Gastroesophageal sphincter (tissue), 4 donors: ENCODE results near the gene TNFRSF6B. TPM values are rescaled to one million over a fixed set of nuclear protein-coding genes. Genes with fewer than 3 reads are reported as not detected.

ENCODE experiments used
- ATAC-seq: fragments of 150-250 bp; one replicate; pipeline ENCODE4 v1.9.1; 2016; ENCODE audit warnings: mild to moderate bottlenecking, moderate library complexity
- H3K27ac ChIP-seq, 4 donors: fragments of 200-600 bp; sonication (generic) in 3 of 4; 1 replicate in 3 of 4; 2 replicates in 1 of 4; pipeline ENCODE4 v1.5.1; 2016 to 2019
- H3K27me3 ChIP-seq: fragments of 200-600 bp; sonication (generic); one replicate; pipeline ENCODE4 v1.5.1; 2019
- H3K36me3 ChIP-seq, 2 donors: fragments of 200-600 bp; sonication (generic); one replicate each; pipeline ENCODE4 v1.5.1; 2019; ENCODE audit warnings: control low read depth in 1 of 2
- H3K4me1 ChIP-seq, 3 donors: fragments of 200-600 bp; sonication (generic); 1 replicate in 2 of 3; 2 replicates in 1 of 3; pipeline ENCODE4 v1.5.1; 2016 to 2019; ENCODE audit warnings: control low read depth in 2 of 3
- H3K4me3 ChIP-seq, 2 donors: fragments of 200-600 bp; sonication (generic); one replicate each; pipeline ENCODE4 v1.5.1; 2019; ENCODE audit warnings: mild to moderate bottlenecking in 1 of 2, moderate library complexity in 1 of 2
- H3K9me3 ChIP-seq, 3 donors: fragments of 200-600 bp; sonication (generic); one replicate each; pipeline ENCODE4 v1.5.1; 2017 to 2019; ENCODE audit warnings: control low read depth in 2 of 3
- EP300 ChIP-seq: sonication (generic); formaldehyde crosslinking; IDR thresholded peaks from one replicate; pipeline ENCODE4 v1.6.1; 2017; ENCODE audit warnings: antibody characterized with exemption, mild to moderate bottlenecking
- POLR2A ChIP-seq, 2 donors: fragments of 450-650 bp; IDR thresholded peaks; one replicate each; pipeline ENCODE4 v1.6.1; 2017; ENCODE audit warnings: antibody characterized with exemption in 2 of 2, mild to moderate bottlenecking in 2 of 2, moderate library complexity in 1 of 2
- POLR2AphosphoS5 ChIP-seq: sonication (generic); formaldehyde crosslinking; IDR thresholded peaks from one replicate; pipeline ENCODE4 v1.6.1; 2017; ENCODE audit warnings: antibody characterized with exemption
- WGBS, 2 donors: methylation state at CpG; one replicate each; pipeline ENCODE4 v1.1.5; 2018; ENCODE audit warnings: low coverage in 1 of 2; 5-methylcytosine and 5-hydroxymethylcytosine counted together
- total RNA-seq, 4 donors: library from RNA; depleted of rRNA; stranded (reverse); fragments of >200 nt; gene quantifications; one replicate each; pipeline ENCODE4 v1.1.0, GENCODE V29; 2016
- TF ChIP-seq, protein P1 (sequence below), 4 experiments: fragments of 200-600 bp in 2 of 4; fragments of 450-650 bp in 2 of 4; sonication (generic) in 1 of 4; IDR thresholded peaks; one replicate each; pipeline ENCODE4 v1.5.1; 2017 to 2019; ENCODE audit warnings: antibody characterized with exemption in 4 of 4, mild to moderate bottlenecking in 2 of 4, moderate library complexity in 2 of 4

The TNFRSF6B gene
- total RNA-seq, 4 donors from 2014 or later: 8.9 to 27.8 (median 15.4) TPM

DNA sequence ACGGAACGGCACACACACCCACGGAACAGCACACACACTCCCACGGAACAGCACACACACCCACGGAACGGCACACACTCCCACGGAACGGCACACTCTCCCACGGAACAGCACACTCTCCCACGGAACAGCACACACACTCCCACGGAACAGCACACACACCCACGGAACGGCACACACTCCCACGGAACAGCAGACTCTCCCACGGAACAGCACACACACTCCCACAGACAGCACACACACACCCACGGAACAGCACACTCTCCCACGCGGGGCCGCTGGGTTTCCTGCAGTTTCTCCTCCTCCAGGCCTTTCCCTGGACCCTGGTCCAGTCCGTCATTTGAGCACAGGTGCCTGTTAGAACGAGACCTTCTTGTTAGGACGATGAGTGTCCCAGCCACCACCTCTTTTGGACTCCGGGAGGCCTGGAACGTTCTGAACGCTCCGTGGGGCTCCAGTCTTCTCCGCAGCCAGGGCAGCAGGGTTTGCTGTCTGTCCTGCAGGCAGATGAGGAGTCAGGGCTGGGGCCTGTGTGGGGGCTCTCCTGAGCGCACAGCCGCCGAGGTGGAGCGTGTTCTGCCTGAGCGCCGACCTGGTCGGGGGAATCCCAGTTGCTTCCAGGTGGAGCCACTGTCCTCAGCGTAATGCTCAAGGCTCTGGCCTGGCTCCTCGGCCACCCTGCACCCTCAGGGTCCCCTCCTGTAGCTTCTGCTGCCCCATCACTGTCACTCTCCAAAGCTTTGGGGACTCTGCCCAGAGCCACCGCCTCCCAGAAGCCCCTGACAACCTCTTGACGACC, 17.6 kb upstream of the TNFRSF6B start:
- H3K27ac ChIP-seq: no peak overlapping the region
- peaks cover 0 to 21% (median 18%) of the 10 kb centered on the region in 3 donors for H3K4me1 ChIP-seq
- 77 to 92% methylated on average over 6 to 19 of the region's 38 CpGs for WGBS, 2 donors
- no peaks in the 10 kb centered on the region for H3K9me3 ChIP-seq
- peaks cover 0 to 69% of the 10 kb centered on the region in 2 donors for H3K36me3 ChIP-seq
- H3K27me3 ChIP-seq: no peaks in the 10 kb centered on the region
- TF ChIP-seq POLR2AphosphoS5 (no peak), POLR2A (IDR thresholded peaks at IDR 0.05) (no peak), EP300 (no peak)
- TF ChIP-seq, protein P1, sequence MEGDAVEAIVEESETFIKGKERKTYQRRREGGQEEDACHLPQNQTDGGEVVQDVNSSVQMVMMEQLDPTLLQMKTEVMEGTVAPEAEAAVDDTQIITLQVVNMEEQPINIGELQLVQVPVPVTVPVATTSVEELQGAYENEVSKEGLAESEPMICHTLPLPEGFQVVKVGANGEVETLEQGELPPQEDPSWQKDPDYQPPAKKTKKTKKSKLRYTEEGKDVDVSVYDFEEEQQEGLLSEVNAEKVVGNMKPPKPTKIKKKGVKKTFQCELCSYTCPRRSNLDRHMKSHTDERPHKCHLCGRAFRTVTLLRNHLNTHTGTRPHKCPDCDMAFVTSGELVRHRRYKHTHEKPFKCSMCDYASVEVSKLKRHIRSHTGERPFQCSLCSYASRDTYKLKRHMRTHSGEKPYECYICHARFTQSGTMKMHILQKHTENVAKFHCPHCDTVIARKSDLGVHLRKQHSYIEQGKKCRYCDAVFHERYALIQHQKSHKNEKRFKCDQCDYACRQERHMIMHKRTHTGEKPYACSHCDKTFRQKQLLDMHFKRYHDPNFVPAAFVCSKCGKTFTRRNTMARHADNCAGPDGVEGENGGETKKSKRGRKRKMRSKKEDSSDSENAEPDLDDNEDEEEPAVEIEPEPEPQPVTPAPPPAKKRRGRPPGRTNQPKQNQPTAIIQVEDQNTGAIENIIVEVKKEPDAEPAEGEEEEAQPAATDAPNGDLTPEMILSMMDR (IDR thresholded peaks at IDR 0.05): no peak
- no peak for ATAC-seq
- no peak overlapping the region for H3K4me3 ChIP-seq

DNA sequence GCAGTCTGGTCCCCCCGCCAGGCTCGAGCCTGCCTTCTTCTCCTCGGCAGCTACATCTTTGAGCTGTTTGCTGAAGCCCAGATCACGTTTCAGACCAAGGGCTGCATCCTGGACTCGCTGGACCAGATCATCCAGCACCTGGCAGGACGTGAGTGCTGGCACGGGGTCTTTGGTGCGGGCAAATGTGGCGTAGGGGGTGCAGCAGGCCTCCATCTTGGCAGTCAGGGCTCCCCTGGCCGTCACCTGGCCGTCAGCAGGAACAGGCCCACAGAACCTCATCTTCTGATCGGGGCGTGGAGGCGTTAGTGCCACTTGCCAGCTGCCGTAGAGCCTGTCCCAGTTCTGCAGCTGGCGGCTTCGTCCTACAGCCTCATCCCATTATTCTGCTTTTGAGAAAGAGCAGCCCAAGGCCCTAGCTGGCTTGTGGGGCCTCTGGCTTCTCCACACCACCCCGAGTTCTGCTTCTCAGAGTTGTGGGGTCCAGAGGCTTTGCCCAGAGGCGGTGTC, 16.6 kb upstream of the TNFRSF6B start:
- ATAC-seq: no peak
- Histone ChIP-seq H3K27me3 (no peaks in the 10 kb centered on the region), H3K36me3 (peaks cover 0 to 59% of the 10 kb centered on the region in 2 donors), H3K9me3 (no peaks in the 10 kb centered on the region), H3K4me1 (peaks cover 0 to 21% (median 18%) of the 10 kb centered on the region in 3 donors), H3K4me3 (no peak overlapping the region), H3K27ac (no peak overlapping the region)
- TF ChIP-seq POLR2A (IDR thresholded peaks at IDR 0.05): no peak
- TF ChIP-seq, protein P1 (IDR thresholded peaks at IDR 0.05): no peak
- WGBS, 2 donors: 88% methylated on average over 5 of the region's 19 CpGs; no CpG with 5 or more reads in 1 of the 2 donors

DNA sequence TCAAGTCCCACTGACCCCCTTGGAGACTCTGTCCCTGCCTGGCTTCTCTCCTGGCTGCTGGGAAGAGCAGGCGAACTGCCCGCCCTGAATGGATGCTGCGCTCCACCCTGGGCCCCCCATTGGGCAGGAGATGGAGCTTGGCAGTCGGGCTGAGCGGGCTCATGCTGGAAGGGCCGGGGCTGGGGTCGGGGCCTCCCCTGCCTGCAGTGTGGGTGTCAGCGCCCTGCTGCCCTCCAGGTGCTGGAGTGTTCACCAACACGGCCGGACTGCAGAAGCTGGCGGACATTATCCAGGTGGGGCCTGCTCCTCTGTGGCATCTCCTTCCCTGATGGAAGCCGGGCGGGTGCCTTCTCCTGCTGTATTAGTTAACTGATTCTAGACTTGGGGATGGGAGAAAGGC, 16.0 kb upstream of the TNFRSF6B start:
- Histone ChIP-seq H3K27ac (no peak overlapping the region), H3K4me1 (peaks cover 0 to 27% (median 18%) of the 10 kb centered on the region in 3 donors), H3K36me3 (peaks cover 0 to 53% of the 10 kb centered on the region in 2 donors), H3K9me3 (no peaks in the 10 kb centered on the region), H3K27me3 (no peaks in the 10 kb centered on the region), H3K4me3 (no peak overlapping the region)
- WGBS, 2 donors: 96% methylated on average over 5 of the region's 13 CpGs; no CpG with 5 or more reads in 1 of the 2 donors
- ATAC-seq: no peak
- TF ChIP-seq, protein P1 (IDR thresholded peaks at IDR 0.05): no peak
- TF ChIP-seq EP300 (no peak), POLR2A (IDR thresholded peaks at IDR 0.05) (no peak), POLR2AphosphoS5 (no peak)

DNA sequence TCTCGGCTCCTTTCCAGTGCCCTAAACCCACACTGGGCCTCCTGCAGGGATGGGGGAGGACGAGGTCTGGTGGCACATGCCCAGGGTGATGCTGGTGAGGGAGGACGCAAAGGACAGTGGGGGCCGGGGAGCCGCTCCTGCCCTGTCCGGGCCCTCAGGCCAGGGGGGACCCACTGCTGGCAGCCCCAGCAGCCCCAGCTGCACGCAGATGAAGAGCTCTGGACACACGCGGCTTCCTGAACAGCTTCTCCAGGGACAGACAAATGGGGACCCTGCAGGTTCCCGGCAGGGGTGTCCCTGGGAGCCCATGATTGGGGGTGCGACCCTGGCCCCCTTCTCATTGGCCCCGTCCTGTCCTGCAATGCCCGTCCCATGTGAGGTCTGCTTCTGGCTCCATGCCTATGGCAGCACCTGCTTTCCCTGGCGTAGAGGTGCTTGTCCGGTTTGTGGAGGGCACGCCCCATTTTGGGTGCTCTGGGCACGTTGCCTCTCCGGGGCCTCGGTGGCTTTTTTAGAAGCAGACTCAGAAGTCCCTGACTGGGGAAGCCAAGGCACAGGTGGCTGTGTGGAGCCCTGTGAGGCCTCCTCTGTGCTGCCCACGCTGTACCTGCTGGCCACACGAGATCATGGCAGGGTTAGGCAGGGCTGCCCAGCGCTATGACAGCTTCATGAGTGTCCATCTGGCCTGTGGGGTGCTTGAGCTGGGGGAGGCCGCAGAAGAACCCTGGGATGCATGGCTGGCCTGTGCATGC, 15.4 kb upstream of the TNFRSF6B start:
- ATAC-seq: no peak
- TF ChIP-seq, protein P1 (IDR thresholded peaks at IDR 0.05): no peak
- TF ChIP-seq POLR2AphosphoS5 (no peak), EP300 (no peak), POLR2A (IDR thresholded peaks at IDR 0.05) (no peak)
- peaks cover 0 to 33% (median 20%) of the 10 kb centered on the region in 3 donors for H3K4me1 ChIP-seq
- H3K4me3 ChIP-seq: no peak overlapping the region
- H3K27me3 ChIP-seq: no peaks in the 10 kb centered on the region
- no peaks in the 10 kb centered on the region for H3K9me3 ChIP-seq
- H3K27ac ChIP-seq: peak overlapping the region in 3 of 4 donors; percentile 77 to 85 (median 78)
- H3K36me3 ChIP-seq: peaks cover 0 to 47% of the 10 kb centered on the region in 2 donors
- 100% methylated on average over 1 to 3 of the region's 23 CpGs for WGBS, 2 donors
